NCI-H187 (cell line): ENCODE data around the gene GFPT1.
"Not testable (repeated sequence)": the region's sequence is repeated elsewhere in the genome, so short reads cannot be mapped to it uniquely, and the experiment has no call there.

Experiments used
- DNase-seq, 2 experiments: peaks; one replicate each; lab custom pipeline; 2025; lab: John Stamatoyannopoulos, UW

Gene GFPT1

DNA sequence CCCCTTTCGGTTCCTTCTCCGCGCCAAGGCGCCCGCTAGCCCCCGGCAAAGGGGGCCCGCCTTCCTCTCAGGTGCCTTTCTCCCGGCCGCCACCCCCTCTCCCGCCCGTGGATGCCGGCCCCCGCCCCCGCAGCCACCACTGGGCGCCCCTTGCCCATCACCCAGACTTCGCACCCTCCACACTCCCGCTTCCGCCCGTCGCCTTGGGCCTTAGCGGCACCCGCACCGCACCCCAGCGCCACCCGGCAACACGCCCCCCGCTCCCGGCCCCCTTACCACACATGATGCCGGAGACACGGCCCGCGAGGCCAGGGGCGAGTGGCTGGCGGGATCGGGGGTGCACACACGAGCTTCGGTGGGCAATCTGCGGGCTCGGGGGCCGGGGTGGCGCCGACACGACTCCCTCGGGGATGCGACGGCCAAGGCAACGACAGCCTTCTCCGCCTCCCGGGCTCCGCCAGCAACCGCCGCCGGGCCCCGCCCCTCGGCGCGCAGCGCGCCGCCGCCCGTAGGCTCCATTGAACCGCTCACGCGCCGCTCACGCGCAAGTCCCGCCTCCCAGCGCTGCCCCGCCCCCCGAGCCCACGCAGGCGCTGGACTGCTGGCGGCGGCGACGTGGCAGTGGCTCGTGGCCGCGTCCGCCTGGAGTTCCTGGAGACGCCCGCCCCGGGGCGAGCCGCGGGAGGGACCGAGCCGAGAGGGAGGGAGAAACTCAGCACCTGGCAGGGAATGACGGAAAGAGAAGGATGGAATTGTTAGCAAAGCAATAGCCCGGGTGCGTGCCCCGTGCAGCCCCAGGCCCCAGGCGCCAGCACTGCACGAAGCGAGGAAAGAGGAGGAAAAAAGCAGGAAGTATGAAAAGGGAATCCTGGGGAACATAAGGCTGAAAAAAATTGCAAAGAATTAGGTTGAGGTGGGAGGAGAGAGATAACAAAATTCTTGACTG is at the start of gene GFPT1:
GFPT1 (minus strand) TSS at position 439 of the 946 bp plus-strand sequence; CDS start at position 283, 156 bp downstream.
- peak; percentile 82 to 96 for DNase-seq

- DNase-seq: no peak
Measured at GRCh38 chr2:69436596-69436937, 49.5 kb upstream of the GFPT1 start.

- DNase-seq: no peak
Measured at GRCh38 chr2:69434753-69435152, 47.7 kb upstream of the GFPT1 start.

DNA sequence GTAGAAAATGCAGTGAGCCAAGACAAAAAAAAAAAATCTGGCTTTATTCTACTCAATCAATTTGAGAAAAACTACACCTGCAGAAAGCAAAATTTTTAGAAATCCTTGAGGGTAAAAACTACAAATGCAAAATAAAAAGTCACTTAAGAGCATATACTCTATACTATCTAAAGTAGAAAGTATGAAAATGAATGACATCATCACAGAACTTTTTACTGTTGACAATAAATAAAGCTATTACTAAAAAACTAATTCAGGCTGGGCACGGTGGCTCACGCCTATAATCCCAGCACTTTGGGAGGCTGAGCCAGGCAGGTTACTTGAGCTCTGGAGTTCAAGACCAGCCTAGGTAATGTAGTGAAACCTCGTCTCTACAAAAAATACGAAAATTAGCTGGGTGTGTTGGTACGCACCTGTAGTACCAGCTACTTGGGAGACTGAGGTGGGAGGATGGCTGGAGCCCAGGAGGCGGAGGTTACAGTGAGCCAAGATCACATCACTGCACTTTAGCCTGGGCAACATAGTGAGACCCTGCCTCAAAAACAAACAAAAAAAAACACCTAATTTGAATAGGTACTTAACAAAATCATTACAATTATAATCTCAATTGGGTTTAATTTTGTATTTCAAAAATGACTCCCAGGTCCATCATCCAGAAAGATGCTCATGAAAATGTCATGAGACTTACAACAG is 42.6 kb upstream of the GFPT1 start:
- DNase-seq: no peak

DNA sequence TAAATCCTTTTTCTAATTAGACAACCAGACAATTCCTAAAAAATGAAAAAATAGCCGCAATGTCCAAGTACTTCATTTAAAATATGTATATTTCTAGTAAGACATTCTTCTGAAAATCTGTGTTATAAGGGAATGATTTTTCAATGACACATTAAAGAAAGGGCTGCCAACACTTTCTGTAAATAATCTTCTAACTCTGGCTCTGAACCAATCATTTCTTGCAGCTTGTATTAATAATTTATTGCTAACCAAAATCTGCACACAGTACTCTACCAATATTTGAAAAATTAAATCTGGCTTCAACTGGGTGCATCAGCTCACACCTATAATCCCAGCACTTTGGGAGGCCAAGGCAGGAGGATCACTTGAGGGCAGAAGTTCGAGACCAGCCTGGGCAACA is 42.0 kb upstream of the GFPT1 start:
- DNase-seq: no peak

DNA sequence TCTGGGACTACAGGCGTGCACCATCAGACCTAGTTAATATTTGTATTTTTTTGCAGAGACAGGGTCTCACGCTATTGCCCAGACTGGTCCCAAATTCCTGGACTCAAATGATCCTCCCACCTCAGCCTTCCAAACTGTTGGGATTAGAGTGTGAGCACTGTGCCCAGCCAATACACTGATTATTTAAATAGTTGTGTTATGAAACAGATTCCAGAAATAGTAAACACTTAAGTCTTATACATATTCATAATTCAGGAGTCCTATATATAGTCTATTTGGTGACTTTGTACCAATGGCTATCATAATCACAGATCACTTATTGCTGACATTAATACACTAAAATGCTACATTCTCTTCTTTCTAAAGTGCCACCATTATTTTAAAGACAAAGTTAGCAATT is 37.4 kb upstream of the GFPT1 start:
- no peak for DNase-seq

DNA sequence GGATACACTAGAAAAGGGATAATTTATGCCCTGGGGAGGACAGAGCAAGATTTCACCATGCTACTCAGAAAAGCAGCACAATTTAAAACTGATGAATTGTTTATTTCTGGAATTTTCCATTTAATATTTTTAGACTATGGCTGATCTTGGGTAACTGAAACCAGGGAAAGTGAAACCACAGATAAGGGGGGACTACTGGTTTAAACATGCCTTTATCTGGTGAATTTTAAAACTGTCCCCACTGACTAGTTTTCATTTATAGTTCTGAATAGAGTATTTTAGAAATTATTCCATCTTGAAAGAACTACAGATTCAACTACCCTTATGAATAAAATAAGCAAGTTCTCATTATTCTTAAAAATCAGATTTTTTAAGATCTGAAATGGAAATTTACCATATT is 35.2 kb upstream of the GFPT1 start:
- DNase-seq: no peak

DNA sequence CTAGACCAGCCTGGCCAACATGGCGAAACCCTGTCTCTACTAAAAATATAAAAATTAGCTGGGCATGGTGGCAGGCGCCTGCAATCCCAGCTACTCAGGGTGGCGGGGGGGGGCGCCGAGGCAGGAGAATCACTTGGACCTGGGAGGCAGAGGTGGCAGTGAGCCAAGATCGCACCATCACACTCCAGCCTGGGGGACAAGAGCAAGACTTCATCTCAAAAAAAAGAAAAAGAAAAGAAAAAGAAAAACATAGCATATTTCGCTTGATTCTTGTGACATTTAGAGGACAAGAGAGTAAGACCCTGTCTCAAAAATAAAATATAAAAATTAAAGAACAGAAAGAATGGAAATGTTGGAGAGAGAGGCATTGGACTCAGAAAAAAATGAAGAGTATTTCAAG is 32.1 kb upstream of the GFPT1 start:
- not testable (repeated sequence) for DNase-seq

DNA sequence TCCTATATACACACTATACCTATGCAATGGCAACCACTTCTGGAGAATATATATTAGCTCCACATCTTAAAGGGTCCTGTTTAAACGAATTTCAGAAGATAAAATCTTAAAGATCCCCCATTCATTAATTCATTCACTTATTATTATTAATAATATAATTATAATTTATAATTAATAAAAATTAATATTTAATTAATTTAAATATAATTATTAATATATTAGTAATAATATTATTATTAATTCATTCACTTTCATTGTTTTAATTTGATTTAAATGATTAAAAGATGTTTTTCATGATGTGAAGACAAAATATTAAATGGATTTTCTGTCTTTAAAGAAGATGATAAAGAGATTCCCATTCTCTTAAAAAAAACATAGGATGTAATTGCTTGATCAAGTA is 29.1 kb upstream of the GFPT1 start:
- DNase-seq: no peak

GRCh38 chr2:69411120-69411519 is 24.1 kb upstream of the GFPT1 start:
- no peak for DNase-seq

GRCh38 chr2:69405306-69405705 is 18.3 kb upstream of the GFPT1 start:
- no peak for DNase-seq

DNA sequence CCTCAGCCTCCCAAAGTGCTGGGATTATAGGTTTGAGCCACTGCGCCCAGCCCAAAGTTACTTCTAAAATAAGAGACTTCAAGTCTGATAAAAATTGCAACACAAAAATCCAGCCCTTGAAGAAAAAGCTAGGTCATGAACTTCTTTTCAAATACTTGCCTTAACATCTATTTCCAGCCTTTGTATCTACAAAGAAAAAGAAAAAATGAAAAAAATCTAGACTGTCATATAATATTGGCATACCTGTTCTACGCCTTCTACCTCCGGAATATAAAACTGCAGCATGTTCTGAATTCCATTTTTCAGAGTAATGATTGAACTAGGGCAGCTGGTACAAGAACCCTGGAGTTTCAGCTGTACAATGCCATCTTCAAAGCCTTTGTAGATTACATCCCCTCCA is 13.1 kb upstream of the GFPT1 start:
- DNase-seq: no peak

DNA sequence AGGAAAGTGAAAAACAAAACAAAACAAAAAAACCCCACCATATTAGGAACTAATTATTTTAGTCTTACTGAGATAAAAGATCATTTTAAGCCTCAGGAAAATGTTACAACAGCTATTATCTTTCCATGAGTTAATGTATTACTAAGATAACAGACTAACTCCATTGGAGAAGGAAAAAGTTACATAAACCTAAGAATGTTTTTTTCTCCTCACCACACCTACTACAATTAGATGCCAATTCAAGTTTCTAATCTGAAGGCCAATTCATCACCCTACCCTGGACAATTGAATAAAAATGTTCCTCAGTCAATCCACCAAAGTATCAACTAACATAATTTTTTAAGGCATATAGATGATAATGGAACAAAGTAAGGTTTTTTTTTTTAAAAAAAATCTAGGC is 10.2 kb upstream of the GFPT1 start:
- no peak for DNase-seq

GRCh38 chr2:69395866-69396265 is 8.8 kb upstream of the GFPT1 start:
- DNase-seq: no peak

- no peak for DNase-seq
Measured at GRCh38 chr2:69393963-69394362, 6.9 kb upstream of the GFPT1 start.

- no peak for DNase-seq
Measured at GRCh38 chr2:69390471-69390870, 3.4 kb upstream of the GFPT1 start.

GRCh38 chr2:69390001-69390400 is 3.0 kb upstream of the GFPT1 start:
- no peak for DNase-seq

DNA sequence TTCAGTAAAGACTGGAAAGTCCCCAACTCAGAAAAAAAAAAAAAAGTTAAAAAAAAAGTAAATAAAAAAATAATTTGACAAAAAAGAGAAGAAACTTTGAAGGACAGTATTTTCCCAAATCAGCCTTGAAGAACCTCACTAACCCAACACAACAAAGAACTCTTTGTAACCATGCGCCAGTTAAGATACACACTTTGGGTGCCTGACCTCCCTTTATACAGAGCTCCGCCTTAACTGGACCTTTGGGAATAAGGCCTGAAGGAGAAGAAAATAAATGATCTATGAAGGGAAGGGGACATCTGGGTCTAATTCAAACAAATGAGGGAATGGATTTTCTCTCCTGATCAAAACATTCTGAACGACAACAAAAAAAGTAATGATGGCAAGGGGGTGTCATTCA is 2.2 kb upstream of the GFPT1 start:
- no peak for DNase-seq

- DNase-seq: no peak
Measured at GRCh38 chr2:69387770-69388481, 899 bp upstream of the GFPT1 start.

DNA sequence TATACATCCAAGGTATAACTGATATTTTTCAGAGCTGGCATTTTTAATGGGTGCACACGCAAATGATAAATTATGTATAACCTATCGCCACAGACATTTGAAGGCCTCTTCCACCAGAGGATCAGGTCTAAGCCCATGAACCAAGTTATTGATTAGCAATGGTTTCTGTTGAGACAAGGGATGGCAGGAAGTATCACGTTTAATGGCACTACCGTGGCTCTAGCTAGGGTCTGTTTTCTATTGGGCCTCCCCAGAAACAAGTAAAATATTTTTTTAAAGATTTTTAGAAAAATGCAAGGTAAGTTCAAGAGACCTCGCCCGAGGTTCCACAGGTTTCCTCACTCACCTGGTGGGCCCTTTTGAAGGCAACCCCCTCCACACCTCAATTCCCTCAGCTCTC is 667 bp downstream of the GFPT1 start:
- DNase-seq: peak in 1 of 2 experiments; percentile 49

- no peak for DNase-seq
Measured at GRCh38 chr2:69385443-69386151, 1.4 kb downstream of the GFPT1 start.

DNA sequence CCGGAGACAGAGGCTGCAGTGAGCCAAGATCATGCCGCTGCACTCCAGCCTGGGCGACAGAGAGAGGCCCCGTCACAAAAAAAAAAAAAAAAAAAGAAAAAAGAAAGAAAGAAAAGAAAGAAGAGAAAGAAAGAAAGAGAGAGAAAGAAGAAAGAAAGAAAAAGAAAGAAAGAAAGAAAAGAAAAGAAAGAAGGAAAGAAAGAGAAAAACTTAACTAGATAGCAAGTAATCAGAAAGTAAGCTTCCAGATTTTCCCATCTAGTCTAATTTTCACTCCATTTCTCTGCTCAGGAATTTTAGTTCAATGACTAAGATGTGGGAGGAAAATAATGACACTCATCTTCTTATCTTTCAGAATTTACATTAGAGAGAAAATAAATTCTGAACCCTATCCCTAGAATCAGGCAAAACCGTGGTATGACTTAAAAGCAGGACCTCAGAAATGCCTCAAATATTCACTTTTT is 2.4 kb downstream of the GFPT1 start:
- DNase-seq: no peak
